ENCODE measurements around the gene EXOC6. TPM values are rescaled to one million over a fixed set of nuclear protein-coding genes. Genes with fewer than 3 reads are reported as not detected.

EXOC6 gene
- total RNA-seq, 1 experiment from 2014 or later: 17.0 TPM

DNA sequence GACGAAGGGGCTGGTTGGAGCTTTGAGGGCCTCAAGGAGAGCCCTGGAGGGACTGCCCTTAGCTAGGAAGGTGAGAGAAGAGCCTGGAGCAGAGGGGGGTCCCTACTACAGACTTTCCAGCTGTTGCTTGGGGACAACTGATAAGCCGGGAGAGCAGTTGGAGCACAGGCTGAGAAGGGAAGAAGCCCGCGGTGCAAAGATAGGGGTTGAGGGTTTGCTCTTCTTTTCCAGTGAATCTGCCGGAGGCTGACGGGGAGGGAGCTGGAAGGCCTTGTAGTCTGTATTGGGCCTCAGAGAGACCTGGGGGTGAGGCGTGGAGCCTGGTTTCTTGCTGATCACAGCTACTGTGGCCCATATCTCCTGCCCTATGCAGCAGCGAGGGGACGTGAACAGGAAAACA lies 249.1 kb downstream of the EXOC6 start:
- no peak overlapping the region for H3K4me3 ChIP-seq (ENCODE audit: low read depth in 2 of 2, low read length in 2 of 2)
- ChIA-PET CTCF (no interaction called here), POLR2A (no interaction called here)
- ATAC-seq (no peak; the same call in 1 of the 2 replicates), DNase-seq (ENCODE audit: low read depth, low spot score) (no peak)
- H3K9me3 ChIP-seq (ENCODE audit: control insufficient read depth, insufficient read depth, low read depth, low read length): no peaks in the 10 kb centered on the region
- H3K4me1 ChIP-seq (ENCODE audit: control insufficient read depth, insufficient read depth, low read length): no peaks in the 10 kb centered on the region
- TF ChIP-seq SIN3A (IDR thresholded peaks at IDR 0.05; ENCODE audit: borderline replicate concordance, insufficient read depth, low read depth, low read length) (no peak), POLR2AphosphoS5 (IDR thresholded peaks at IDR 0.05; ENCODE audit: low read depth, low read length) (no peak), TCF7L2 (IDR thresholded peaks at IDR 0.05; ENCODE audit: low read depth, low read length) (no peak)
- TF ChIP-seq, protein P1, sequence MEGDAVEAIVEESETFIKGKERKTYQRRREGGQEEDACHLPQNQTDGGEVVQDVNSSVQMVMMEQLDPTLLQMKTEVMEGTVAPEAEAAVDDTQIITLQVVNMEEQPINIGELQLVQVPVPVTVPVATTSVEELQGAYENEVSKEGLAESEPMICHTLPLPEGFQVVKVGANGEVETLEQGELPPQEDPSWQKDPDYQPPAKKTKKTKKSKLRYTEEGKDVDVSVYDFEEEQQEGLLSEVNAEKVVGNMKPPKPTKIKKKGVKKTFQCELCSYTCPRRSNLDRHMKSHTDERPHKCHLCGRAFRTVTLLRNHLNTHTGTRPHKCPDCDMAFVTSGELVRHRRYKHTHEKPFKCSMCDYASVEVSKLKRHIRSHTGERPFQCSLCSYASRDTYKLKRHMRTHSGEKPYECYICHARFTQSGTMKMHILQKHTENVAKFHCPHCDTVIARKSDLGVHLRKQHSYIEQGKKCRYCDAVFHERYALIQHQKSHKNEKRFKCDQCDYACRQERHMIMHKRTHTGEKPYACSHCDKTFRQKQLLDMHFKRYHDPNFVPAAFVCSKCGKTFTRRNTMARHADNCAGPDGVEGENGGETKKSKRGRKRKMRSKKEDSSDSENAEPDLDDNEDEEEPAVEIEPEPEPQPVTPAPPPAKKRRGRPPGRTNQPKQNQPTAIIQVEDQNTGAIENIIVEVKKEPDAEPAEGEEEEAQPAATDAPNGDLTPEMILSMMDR (IDR thresholded peaks at IDR 0.05): no peak
- TF ChIP-seq, protein P2, sequence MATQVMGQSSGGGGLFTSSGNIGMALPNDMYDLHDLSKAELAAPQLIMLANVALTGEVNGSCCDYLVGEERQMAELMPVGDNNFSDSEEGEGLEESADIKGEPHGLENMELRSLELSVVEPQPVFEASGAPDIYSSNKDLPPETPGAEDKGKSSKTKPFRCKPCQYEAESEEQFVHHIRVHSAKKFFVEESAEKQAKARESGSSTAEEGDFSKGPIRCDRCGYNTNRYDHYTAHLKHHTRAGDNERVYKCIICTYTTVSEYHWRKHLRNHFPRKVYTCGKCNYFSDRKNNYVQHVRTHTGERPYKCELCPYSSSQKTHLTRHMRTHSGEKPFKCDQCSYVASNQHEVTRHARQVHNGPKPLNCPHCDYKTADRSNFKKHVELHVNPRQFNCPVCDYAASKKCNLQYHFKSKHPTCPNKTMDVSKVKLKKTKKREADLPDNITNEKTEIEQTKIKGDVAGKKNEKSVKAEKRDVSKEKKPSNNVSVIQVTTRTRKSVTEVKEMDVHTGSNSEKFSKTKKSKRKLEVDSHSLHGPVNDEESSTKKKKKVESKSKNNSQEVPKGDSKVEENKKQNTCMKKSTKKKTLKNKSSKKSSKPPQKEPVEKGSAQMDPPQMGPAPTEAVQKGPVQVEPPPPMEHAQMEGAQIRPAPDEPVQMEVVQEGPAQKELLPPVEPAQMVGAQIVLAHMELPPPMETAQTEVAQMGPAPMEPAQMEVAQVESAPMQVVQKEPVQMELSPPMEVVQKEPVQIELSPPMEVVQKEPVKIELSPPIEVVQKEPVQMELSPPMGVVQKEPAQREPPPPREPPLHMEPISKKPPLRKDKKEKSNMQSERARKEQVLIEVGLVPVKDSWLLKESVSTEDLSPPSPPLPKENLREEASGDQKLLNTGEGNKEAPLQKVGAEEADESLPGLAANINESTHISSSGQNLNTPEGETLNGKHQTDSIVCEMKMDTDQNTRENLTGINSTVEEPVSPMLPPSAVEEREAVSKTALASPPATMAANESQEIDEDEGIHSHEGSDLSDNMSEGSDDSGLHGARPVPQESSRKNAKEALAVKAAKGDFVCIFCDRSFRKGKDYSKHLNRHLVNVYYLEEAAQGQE (IDR thresholded peaks at IDR 0.05; ENCODE audit: insufficient read depth in 1 of 2, low read depth in 2 of 2, low read length in 1 of 2): no peak
- no peaks in the 10 kb centered on the region for H3K36me3 ChIP-seq (ENCODE audit: control insufficient read depth, insufficient read depth, low read length)
- in situ Hi-C loops (cut with HindIII; ENCODE audit: low pct_unique_long_range_greater_than_20kb, low sequenced_read_pairs) (no loop called here), intact Hi-C loops (cut with micrococcal nuclease; ENCODE audit: unreplicated experiment) (no loop called here)
- H3K27ac ChIP-seq (ENCODE audit: low read length): no peak overlapping the region
- no TSS peak for BruUV-seq (replicated peaks)
- no peaks in the 10 kb centered on the region for H3K27me3 ChIP-seq (ENCODE audit: control insufficient read depth, insufficient read depth, low read length)

DNA sequence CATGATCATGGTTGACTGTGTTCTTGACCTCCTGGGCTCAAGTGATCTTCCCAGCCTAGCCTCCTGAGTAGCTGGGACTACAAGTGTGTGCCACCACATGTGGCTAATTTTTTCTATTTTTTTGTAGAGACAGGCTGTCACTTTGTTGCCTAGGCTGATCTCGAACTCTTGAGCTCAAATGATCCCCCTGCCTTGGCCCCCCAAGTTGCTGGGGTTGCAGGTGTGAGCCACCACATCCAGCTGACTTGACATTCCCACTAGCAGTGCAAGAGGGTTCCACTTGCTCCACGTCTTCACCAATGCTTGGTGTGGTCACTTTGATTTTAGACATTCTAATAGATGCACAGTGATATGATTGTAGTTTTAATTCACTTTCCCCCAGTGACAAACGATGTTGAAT lies 250.5 kb downstream of the EXOC6 start:
- ATAC-seq: no peak
- BruUV-seq (replicated peaks): no TSS peak
- intact Hi-C loops (cut with micrococcal nuclease; ENCODE audit: unreplicated experiment) (no loop called here), in situ Hi-C loops (cut with HindIII; ENCODE audit: low pct_unique_long_range_greater_than_20kb, low sequenced_read_pairs) (no loop called here)
- no peak for DNase-seq (ENCODE audit: low read depth, low spot score)
- Histone ChIP-seq H3K4me1 (ENCODE audit: control insufficient read depth, insufficient read depth, low read length) (no peaks in the 10 kb centered on the region), H3K27me3 (ENCODE audit: control insufficient read depth, insufficient read depth, low read length) (no peaks in the 10 kb centered on the region), H3K4me3 (ENCODE audit: low read depth in 2 of 2, low read length in 2 of 2) (no peak overlapping the region), H3K27ac (ENCODE audit: low read length) (no peak overlapping the region), H3K9me3 (ENCODE audit: control insufficient read depth, insufficient read depth, low read depth, low read length) (peaks cover 5% of the 10 kb centered on the region; the same call in 1 of the 2 replicates), H3K36me3 (ENCODE audit: control insufficient read depth, insufficient read depth, low read length) (no peaks in the 10 kb centered on the region)
- ChIA-PET CTCF (no interaction called here), POLR2A (no interaction called here)
- TF ChIP-seq, protein P2 (IDR thresholded peaks at IDR 0.05; ENCODE audit: insufficient read depth in 1 of 2, low read depth in 2 of 2, low read length in 1 of 2): no peak
- no peak for TF ChIP-seq SIN3A (IDR thresholded peaks at IDR 0.05; ENCODE audit: borderline replicate concordance, insufficient read depth, low read depth, low read length)
- TF ChIP-seq POLR2AphosphoS5 (IDR thresholded peaks at IDR 0.05; ENCODE audit: low read depth, low read length): no peak
- TF ChIP-seq, protein P1 (IDR thresholded peaks at IDR 0.05): no peak
- no peak for TF ChIP-seq TCF7L2 (IDR thresholded peaks at IDR 0.05; ENCODE audit: low read depth, low read length)
